Stimulated activated CD4-positive, alpha-beta T cell treated with anti-CD3 and anti-CD28 coated beads, Interleukin-15, amount 100 ng/mL, for 1 hour (primary cell): Measurements from ENCODE around the gene FCN3.

Experiments
- DNase-seq, 2 donors: peaks; one replicate each; pipeline ENCODE4 v3.0.0-alpha.2; 2020; ENCODE audit warnings: low read depth in 1 of 2, low spot score in 1 of 2

FCN3 gene

GRCh38 chr1:27343639-27344025, 31.0 kb downstream of the FCN3 start:
- DNase-seq = no peak

GRCh38 chr1:27342778-27343638, 31.6 kb downstream of the FCN3 start:
- peak in 1 of 2 donors; percentile 55 for DNase-seq

GRCh38 chr1:27342391-27342777, 32.2 kb downstream of the FCN3 start:
- no peak for DNase-seq

- peak in 1 of 2 donors; percentile 34 for DNase-seq
Measured at GRCh38 chr1:27341525-27342252, 32.9 kb downstream of the FCN3 start, which contains the start of gene SYTL1. SYTL1 (plus strand) TSS chr1:27342022; CDS start chr1:27345335, 3,313 bp downstream.

- DNase-seq = no peak
Measured at GRCh38 chr1:27339213-27339612, 35.4 kb downstream of the FCN3 start.

GRCh38 chr1:27338751-27339150, 35.9 kb downstream of the FCN3 start:
- no peak for DNase-seq

- no peak for DNase-seq
Measured at GRCh38 chr1:27336756-27337155, 37.9 kb downstream of the FCN3 start.

GRCh38 chr1:27335506-27336422, 38.9 kb downstream of the FCN3 start:
- DNase-seq = no peak

GRCh38 chr1:27333717-27334279, 40.8 kb downstream of the FCN3 start:
- DNase-seq = no peak

- DNase-seq = peak; percentile 16 to 43
Measured at GRCh38 chr1:27332536-27333281, 41.9 kb downstream of the FCN3 start.

GRCh38 chr1:27331922-27332321, 42.7 kb downstream of the FCN3 start:
- no peak for DNase-seq

GRCh38 chr1:27331426-27331825, 43.2 kb downstream of the FCN3 start:
- DNase-seq = no peak

- no peak for DNase-seq
Measured at GRCh38 chr1:27330786-27331185, 43.8 kb downstream of the FCN3 start.

- no peak for DNase-seq
Measured at GRCh38 chr1:27327964-27328363, 46.7 kb downstream of the FCN3 start.

- no peak for DNase-seq
Measured at GRCh38 chr1:27325286-27325685, 49.3 kb downstream of the FCN3 start.

GRCh38 chr1:27322569-27323240, 51.9 kb downstream of the FCN3 start:
- no peak for DNase-seq

- peak; percentile 96 for DNase-seq
Measured at GRCh38 chr1:27321813-27322568, 52.6 kb downstream of the FCN3 start, which contains the start of gene TMEM222. TMEM222 (plus strand) TSS chr1:27322163; CDS start chr1:27322198, 35 bp downstream.
